Activated naive CD8-positive, alpha-beta T cell treated with anti-CD3 and anti-CD28 coated beads for 36 hours (primary cell): ENCODE results near the gene SOX15. TPM values are rescaled to one million over a fixed set of nuclear protein-coding genes. Genes with fewer than 3 reads are reported as not detected.

ENCODE experiments used
- DNase-seq: peaks from one replicate; pipeline ENCODE4 v3.0.0; 2021
- H3K27ac Mint-ChIP-seq: one replicate; pipeline ENCODE4 v1.8.0; 2022; ENCODE audit warnings: mild to moderate bottlenecking, moderate library complexity, mixed read lengths
- H3K27me3 Mint-ChIP-seq: one replicate; pipeline ENCODE4 v1.8.0; 2022; ENCODE audit warnings: mild to moderate bottlenecking, mixed read lengths
- H3K36me3 Mint-ChIP-seq: one replicate; pipeline ENCODE4 v1.8.0; 2021; ENCODE audit warnings: mild to moderate bottlenecking, mixed read lengths
- H3K4me1 Mint-ChIP-seq: one replicate; pipeline ENCODE4 v1.8.0; 2021; ENCODE audit warnings: mixed read lengths
- H3K4me3 Mint-ChIP-seq: one replicate; pipeline ENCODE4 v1.8.0; 2022; ENCODE audit warnings: mild to moderate bottlenecking, moderate library complexity, mixed read lengths
- H3K9me3 Mint-ChIP-seq: one replicate; pipeline ENCODE4 v1.8.0; 2022; ENCODE audit warnings: mixed read lengths
- total RNA-seq, 2 experiments: library from RNA; stranded (reverse); gene quantifications; one replicate each; pipeline ENCODE4 v1.2.3, GENCODE V29; 2021

Gene SOX15
- total RNA-seq, 2 experiments from 2014 or later = 0.28 to 0.35 TPM

GRCh38 chr17:7574176-7574953, 15.5 kb downstream of the SOX15 start:
- DNase-seq = no peak
- Mint-ChIP-seq H3K27me3 (peaks cover 10% of the 10 kb centered on the region), H3K9me3 (peaks cover 4% of the 10 kb centered on the region), H3K4me1 (peaks cover 72% of the 10 kb centered on the region), H3K27ac (peak overlapping the region; percentile 100), H3K36me3 (peaks cover 83% of the 10 kb centered on the region), H3K4me3 (peak overlapping the region; percentile 99)

GRCh38 chr17:7573324-7574080, 16.4 kb downstream of the SOX15 start:
- peak overlapping the region; percentile 99 for H3K4me3 Mint-ChIP-seq
- peak overlapping the region; percentile 100 for H3K27ac Mint-ChIP-seq
- peaks cover 10% of the 10 kb centered on the region for H3K27me3 Mint-ChIP-seq
- peaks cover 65% of the 10 kb centered on the region for H3K4me1 Mint-ChIP-seq
- H3K36me3 Mint-ChIP-seq = peaks cover 74% of the 10 kb centered on the region
- peaks cover 4% of the 10 kb centered on the region for H3K9me3 Mint-ChIP-seq
- peak; percentile 89 for DNase-seq

GRCh38 chr17:7572588-7573323, 17.1 kb downstream of the SOX15 start:
- DNase-seq = peak; percentile 99
- H3K4me1 Mint-ChIP-seq = peaks cover 57% of the 10 kb centered on the region
- H3K36me3 Mint-ChIP-seq = peaks cover 67% of the 10 kb centered on the region
- H3K27ac Mint-ChIP-seq = peak overlapping the region; percentile 100
- peaks cover 4% of the 10 kb centered on the region for H3K9me3 Mint-ChIP-seq
- H3K27me3 Mint-ChIP-seq = peaks cover 10% of the 10 kb centered on the region
- H3K4me3 Mint-ChIP-seq = peak overlapping the region; percentile 99

GRCh38 chr17:7572338-7572587, 17.6 kb downstream of the SOX15 start:
- Mint-ChIP-seq H3K27ac (peak overlapping the region; percentile 98), H3K9me3 (peaks cover 4% of the 10 kb centered on the region), H3K4me3 (peak overlapping the region; percentile 99), H3K36me3 (peaks cover 67% of the 10 kb centered on the region), H3K27me3 (peaks cover 10% of the 10 kb centered on the region), H3K4me1 (peaks cover 52% of the 10 kb centered on the region)
- DNase-seq = no peak

- peaks cover 10% of the 10 kb centered on the region for H3K27me3 Mint-ChIP-seq
- DNase-seq = no peak
- H3K36me3 Mint-ChIP-seq = peaks cover 52% of the 10 kb centered on the region
- peak overlapping the region; percentile 17 for H3K27ac Mint-ChIP-seq
- peaks cover 39% of the 10 kb centered on the region for H3K4me1 Mint-ChIP-seq
- no peak overlapping the region for H3K4me3 Mint-ChIP-seq
- peaks cover 4% of the 10 kb centered on the region for H3K9me3 Mint-ChIP-seq
Observed at GRCh38 chr17:7570351-7570750, 19.5 kb downstream of the SOX15 start.

GRCh38 chr17:7569571-7569970, 20.3 kb downstream of the SOX15 start:
- no peak for DNase-seq
- Mint-ChIP-seq H3K36me3 (peaks cover 50% of the 10 kb centered on the region), H3K27me3 (peaks cover 10% of the 10 kb centered on the region), H3K9me3 (peaks cover 4% of the 10 kb centered on the region), H3K4me1 (peaks cover 35% of the 10 kb centered on the region), H3K4me3 (no peak overlapping the region), H3K27ac (peak overlapping the region; percentile 28)

DNA sequence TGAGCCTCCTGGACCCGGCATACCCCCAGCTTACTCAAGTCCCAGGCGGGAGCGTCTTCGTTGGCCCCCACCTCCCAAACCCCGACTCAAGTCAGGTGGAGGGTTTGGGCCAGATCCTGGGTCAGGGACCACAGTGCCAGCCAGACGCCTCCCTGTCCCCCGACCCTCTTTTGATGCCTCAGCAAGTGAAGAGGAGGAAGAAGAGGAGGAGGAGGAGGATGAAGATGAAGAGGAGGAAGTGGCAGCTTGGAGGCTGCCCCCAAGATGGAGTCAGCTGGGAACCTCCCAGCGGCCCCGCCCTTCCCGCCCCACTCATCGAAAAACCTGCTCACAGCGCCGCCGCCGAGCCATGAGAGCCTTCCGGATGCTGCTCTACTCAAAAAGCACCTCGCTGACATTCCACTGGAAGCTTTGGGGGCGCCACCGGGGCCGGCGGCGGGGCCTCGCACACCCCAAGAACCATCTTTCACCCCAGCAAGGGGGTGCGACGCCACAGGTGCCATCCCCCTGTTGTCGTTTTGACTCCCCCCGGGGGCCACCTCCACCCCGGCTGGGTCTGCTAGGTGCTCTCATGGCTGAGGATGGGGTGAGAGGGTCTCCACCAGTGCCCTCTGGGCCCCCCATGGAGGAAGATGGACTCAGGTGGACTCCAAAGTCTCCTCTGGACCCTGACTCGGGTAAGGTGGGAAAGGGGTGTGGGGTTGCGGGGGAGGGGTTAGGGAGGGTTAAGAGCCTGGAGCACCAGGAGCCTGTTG, 26.6 kb downstream of the SOX15 start:
- Mint-ChIP-seq H3K27me3 (no peaks in the 10 kb centered on the region), H3K27ac (peak overlapping the region; percentile 88), H3K9me3 (no peaks in the 10 kb centered on the region), H3K4me1 (peaks cover 45% of the 10 kb centered on the region), H3K4me3 (peak overlapping the region; percentile 90), H3K36me3 (peaks cover 34% of the 10 kb centered on the region)
- no peak for DNase-seq

GRCh38 chr17:7562208-7562605, 27.7 kb downstream of the SOX15 start:
- Mint-ChIP-seq H3K4me1 (peaks cover 51% of the 10 kb centered on the region), H3K27ac (peak overlapping the region; percentile 88), H3K27me3 (no peaks in the 10 kb centered on the region), H3K36me3 (peaks cover 30% of the 10 kb centered on the region), H3K4me3 (peak overlapping the region; percentile 90), H3K9me3 (no peaks in the 10 kb centered on the region)
- no peak for DNase-seq

- Mint-ChIP-seq H3K4me1 (peaks cover 48% of the 10 kb centered on the region), H3K4me3 (peak within 1 kb of the TSS; percentile 90), H3K9me3 (no peaks in the 10 kb centered on the region), H3K36me3 (peaks cover 27% of the 10 kb centered on the region), H3K27me3 (no peaks in the 10 kb centered on the region), H3K27ac (peak within 1 kb of the TSS; percentile 92)
- DNase-seq = peak; percentile 96
Observed at GRCh38 chr17:7561589-7562207, 28.2 kb downstream of the SOX15 start, which contains the start of gene SENP3. Gene SENP3, plus strand, starts transcription at chr17:7561919. Its CDS starts 1,158 bp downstream, at chr17:7563077.

GRCh38 chr17:7561028-7561575, 28.8 kb downstream of the SOX15 start:
- no peaks in the 10 kb centered on the region for H3K27me3 Mint-ChIP-seq
- DNase-seq = peak; percentile 86
- no peaks in the 10 kb centered on the region for H3K9me3 Mint-ChIP-seq
- peak overlapping the region; percentile 92 for H3K27ac Mint-ChIP-seq
- H3K4me1 Mint-ChIP-seq = peaks cover 46% of the 10 kb centered on the region
- peaks cover 27% of the 10 kb centered on the region for H3K36me3 Mint-ChIP-seq
- peak overlapping the region; percentile 90 for H3K4me3 Mint-ChIP-seq

DNA sequence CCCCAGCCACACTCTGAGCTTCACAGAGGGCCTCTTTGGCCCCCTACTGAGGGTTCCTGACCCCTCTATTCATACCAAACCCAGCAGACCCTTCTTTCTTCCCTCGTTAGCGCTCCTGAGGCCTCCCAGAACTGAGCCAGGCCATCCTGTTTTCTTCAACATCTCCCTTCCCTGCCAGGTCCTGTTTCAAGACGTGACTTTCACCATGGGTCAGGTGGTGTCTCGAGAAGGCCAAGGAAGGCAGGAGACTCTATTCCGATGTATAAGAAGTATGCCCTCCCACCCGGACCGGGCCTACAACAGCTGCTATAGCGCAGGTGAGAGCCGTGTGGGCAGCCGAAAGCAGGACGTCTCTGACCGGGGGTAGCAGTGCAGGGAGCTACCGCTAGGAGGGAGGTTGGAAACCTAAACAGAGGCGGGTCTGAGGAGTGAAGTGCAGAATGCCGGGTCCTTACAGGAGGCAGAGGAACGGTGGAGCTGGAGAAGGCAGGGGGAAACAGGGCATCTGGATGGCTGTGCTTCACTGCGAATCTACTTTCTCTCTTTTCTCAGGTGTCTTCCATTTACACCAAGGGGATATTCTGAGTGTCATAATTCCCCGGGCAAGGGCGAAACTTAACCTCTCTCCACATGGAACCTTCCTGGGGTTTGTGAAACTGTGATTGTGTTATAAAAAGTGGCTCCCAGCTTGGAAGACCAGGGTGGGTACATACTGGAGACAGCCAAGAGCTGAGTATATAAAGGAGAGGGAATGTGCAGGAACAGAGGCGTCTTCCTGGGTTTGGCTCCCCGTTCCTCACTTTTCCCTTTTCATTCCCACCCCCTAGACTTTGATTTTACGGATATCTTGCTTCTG, 29.5 kb downstream of the SOX15 start:
- peaks cover 50% of the 10 kb centered on the region for H3K4me1 Mint-ChIP-seq
- no peaks in the 10 kb centered on the region for H3K9me3 Mint-ChIP-seq
- H3K27me3 Mint-ChIP-seq = no peaks in the 10 kb centered on the region
- DNase-seq = peak; percentile 65
- H3K4me3 Mint-ChIP-seq = peak overlapping the region; percentile 90
- H3K36me3 Mint-ChIP-seq = peaks cover 26% of the 10 kb centered on the region
- peak overlapping the region; percentile 92 for H3K27ac Mint-ChIP-seq

- H3K27me3 Mint-ChIP-seq = no peaks in the 10 kb centered on the region
- peaks cover 20% of the 10 kb centered on the region for H3K36me3 Mint-ChIP-seq
- peak overlapping the region; percentile 92 for H3K27ac Mint-ChIP-seq
- no peaks in the 10 kb centered on the region for H3K9me3 Mint-ChIP-seq
- H3K4me1 Mint-ChIP-seq = peaks cover 49% of the 10 kb centered on the region
- DNase-seq = no peak
- H3K4me3 Mint-ChIP-seq = peak overlapping the region; percentile 90
Observed at GRCh38 chr17:7559320-7560171, 30.3 kb downstream of the SOX15 start.
